DMS79 (cell line): ENCODE data around the gene PPP3R1.

Experiments
- DNase-seq: peaks from one replicate; lab custom pipeline; 2025; lab: John Stamatoyannopoulos, UW

Gene PPP3R1

GRCh38 chr2:68234405-68234804, 17.9 kb downstream of the PPP3R1 start:
- DNase-seq, result no peak

GRCh38 chr2:68231061-68231372, 21.3 kb downstream of the PPP3R1 start:
- DNase-seq, result no peak

- no peak for DNase-seq
These were observed 21.9 kb downstream of the PPP3R1 start for GRCh38 chr2:68230241-68231060.

- no peak for DNase-seq
These were observed 25.5 kb downstream of the PPP3R1 start for GRCh38 chr2:68226794-68227193.

GRCh38 chr2:68225119-68225632, 27.2 kb downstream of the PPP3R1 start:
- DNase-seq, result no peak

GRCh38 chr2:68223419-68223818, 28.9 kb downstream of the PPP3R1 start:
- no peak for DNase-seq

GRCh38 chr2:68222287-68222686, 30.0 kb downstream of the PPP3R1 start:
- DNase-seq, result no peak

- DNase-seq, result no peak
These were observed 33.9 kb downstream of the PPP3R1 start for GRCh38 chr2:68218343-68218901.

- DNase-seq, result no peak
These were observed 34.6 kb downstream of the PPP3R1 start for GRCh38 chr2:68217729-68218128.

- DNase-seq, result no peak
These were observed 35.6 kb downstream of the PPP3R1 start for GRCh38 chr2:68216454-68217310.

- no peak for DNase-seq
These were observed 38.0 kb downstream of the PPP3R1 start for GRCh38 chr2:68214381-68214780.

- no peak for DNase-seq
These were observed 45.5 kb downstream of the PPP3R1 start for GRCh38 chr2:68206793-68207192.

GRCh38 chr2:68203587-68203986, 48.7 kb downstream of the PPP3R1 start:
- no peak for DNase-seq

GRCh38 chr2:68200157-68200787, 52.1 kb downstream of the PPP3R1 start:
- DNase-seq, result no peak

- no peak for DNase-seq
These were observed 56.1 kb downstream of the PPP3R1 start for GRCh38 chr2:68196120-68196716.

GRCh38 chr2:68195096-68195495, 57.2 kb downstream of the PPP3R1 start:
- no peak for DNase-seq

GRCh38 chr2:68193787-68194372, 58.5 kb downstream of the PPP3R1 start:
- DNase-seq, result no peak

- no peak for DNase-seq
These were observed 59.2 kb downstream of the PPP3R1 start for GRCh38 chr2:68193144-68193543.

GRCh38 chr2:68190991-68191731, 61.2 kb downstream of the PPP3R1 start:
- no peak for DNase-seq

- DNase-seq, result no peak
These were observed 62.1 kb downstream of the PPP3R1 start for GRCh38 chr2:68189991-68190784.
